ENCODE results near the gene SLC4A2. TPM values are rescaled to one million over a fixed set of nuclear protein-coding genes. Genes with fewer than 3 reads are reported as not detected.
"Not testable (repeated sequence)": the region's sequence is repeated elsewhere in the genome, so short reads cannot be mapped to it uniquely, and the experiment has no call there.

SLC4A2 gene, protein sequence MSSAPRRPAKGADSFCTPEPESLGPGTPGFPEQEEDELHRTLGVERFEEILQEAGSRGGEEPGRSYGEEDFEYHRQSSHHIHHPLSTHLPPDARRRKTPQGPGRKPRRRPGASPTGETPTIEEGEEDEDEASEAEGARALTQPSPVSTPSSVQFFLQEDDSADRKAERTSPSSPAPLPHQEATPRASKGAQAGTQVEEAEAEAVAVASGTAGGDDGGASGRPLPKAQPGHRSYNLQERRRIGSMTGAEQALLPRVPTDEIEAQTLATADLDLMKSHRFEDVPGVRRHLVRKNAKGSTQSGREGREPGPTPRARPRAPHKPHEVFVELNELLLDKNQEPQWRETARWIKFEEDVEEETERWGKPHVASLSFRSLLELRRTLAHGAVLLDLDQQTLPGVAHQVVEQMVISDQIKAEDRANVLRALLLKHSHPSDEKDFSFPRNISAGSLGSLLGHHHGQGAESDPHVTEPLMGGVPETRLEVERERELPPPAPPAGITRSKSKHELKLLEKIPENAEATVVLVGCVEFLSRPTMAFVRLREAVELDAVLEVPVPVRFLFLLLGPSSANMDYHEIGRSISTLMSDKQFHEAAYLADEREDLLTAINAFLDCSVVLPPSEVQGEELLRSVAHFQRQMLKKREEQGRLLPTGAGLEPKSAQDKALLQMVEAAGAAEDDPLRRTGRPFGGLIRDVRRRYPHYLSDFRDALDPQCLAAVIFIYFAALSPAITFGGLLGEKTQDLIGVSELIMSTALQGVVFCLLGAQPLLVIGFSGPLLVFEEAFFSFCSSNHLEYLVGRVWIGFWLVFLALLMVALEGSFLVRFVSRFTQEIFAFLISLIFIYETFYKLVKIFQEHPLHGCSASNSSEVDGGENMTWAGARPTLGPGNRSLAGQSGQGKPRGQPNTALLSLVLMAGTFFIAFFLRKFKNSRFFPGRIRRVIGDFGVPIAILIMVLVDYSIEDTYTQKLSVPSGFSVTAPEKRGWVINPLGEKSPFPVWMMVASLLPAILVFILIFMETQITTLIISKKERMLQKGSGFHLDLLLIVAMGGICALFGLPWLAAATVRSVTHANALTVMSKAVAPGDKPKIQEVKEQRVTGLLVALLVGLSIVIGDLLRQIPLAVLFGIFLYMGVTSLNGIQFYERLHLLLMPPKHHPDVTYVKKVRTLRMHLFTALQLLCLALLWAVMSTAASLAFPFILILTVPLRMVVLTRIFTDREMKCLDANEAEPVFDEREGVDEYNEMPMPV
- total RNA-seq, result 87.5 TPM

DNA sequence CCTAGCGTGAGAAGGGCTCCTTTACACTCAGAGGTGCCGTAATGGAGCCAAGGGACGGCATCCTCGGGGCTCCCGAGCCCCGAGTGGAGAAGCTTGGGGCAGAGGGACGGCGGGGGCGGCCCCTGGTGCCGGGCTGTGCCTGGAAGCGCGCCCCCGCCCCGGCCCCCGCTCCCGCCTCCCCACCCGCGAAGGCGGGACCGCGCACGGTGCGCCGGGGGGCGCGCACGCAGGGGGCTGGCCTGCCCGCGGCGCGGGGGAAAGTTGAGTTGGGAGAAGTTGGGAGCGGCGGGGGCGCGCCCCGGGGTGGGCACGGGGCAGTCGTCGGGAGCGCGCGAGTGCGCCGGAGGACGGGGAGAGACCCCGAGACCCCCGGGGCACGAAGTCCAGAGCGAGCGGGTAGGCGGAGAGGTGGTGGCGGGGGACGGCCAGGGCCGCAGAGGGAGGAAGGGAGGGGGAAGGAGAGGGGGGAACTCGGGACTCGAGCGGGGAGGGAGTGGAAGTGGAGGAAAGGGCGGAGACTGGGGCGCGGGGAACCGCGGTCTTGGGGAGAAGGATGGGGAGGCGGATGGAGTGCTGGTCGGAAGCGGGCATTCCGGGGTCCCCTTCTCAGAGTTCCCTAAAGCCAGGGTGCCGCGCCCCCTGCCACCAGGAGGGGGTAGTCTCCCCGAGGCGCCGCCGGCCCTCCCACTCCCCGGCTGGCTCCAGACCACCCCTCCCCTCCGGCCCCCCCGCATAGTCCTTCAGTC, at the start of gene SLC4A2:
Gene SLC4A2 (plus strand): TSS at position 223 of the 746 bp plus-strand sequence. CDS start 2,399 bp downstream, outside the sequence.
- peak; percentile 62 for ATAC-seq
- intact Hi-C loops (cut with DNase I), result no loop called here
- peak; percentile 90 for DNase-seq (ENCODE audit: low spot score)

DNA sequence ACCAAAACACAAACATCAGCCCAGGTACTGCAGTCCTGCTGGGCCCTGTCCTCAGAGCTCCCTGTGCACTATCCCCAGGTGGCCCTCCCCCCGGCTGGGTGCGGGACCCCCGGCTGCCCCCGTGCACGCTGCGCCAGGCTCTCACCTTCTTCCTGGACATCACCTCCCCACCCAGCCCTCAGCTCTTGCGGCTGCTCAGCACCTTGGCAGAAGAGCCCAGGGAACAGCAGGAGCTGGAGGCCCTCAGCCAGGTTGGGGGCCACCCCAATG, 49.4 kb upstream of the SLC4A2 start:
- intact Hi-C loops (cut with DNase I), result no loop called here
- ATAC-seq (no peak), DNase-seq (ENCODE audit: low spot score) (no peak)

DNA sequence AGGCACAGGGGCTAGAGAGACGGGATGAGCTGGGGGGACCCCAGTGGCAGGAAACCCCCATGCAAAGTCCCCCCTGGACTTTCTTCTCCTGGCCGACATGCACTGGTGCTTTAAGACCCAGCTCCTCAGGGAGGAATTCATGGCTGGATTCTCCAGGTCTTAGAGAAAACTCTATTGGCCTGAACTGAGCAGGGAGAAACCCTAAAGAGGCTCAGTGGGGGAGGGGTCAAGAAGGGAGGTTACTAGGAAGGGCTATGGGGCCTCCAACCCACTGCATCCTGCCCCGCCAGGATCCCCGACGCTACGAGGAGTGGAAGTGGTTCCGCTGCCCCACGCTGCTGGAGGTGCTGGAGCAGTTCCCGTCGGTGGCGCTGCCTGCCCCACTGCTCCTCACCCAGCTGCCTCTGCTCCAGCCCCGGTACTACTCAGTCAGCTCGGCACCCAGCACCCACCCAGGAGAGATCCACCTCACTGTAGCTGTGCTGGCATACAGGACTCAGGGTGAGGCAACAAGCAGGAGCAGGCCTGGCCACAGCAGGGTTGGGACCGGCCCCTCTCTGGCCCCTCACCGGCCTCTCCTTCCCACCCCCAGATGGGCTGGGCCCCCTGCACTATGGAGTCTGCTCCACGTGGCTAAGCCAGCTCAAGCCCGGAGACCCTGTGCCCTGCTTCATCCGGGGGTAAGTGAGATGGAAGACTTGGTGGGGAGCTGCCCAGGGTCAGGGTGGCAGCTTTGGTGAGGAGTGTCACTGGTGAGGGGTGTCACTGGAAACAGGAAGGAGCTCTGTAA, 48.9 kb upstream of the SLC4A2 start:
- DNase-seq (ENCODE audit: low spot score), result no peak

DNA sequence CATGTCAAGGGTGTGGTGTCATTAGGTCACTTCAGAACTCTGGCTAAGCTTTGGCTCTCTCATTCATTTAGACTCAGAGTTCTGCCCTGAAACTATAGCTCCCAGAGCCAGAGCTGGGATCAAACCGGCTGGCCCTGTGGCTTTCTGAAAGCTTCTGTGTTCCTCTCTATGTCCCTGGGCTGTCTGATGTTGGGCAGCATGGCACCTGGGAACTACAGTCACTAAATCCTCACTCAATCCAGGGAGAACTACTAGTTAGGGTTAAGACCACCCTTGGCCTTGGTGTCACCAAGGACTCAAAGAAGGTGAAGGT, 48.3 kb upstream of the SLC4A2 start:
- intact Hi-C loops (cut with DNase I), result no loop called here
- no peak for ATAC-seq

More for the DNA sequence above, 48.9 kb upstream of the SLC4A2 start:
- intact Hi-C loops (cut with DNase I), result no loop called here
- ATAC-seq, result no peak

DNA sequence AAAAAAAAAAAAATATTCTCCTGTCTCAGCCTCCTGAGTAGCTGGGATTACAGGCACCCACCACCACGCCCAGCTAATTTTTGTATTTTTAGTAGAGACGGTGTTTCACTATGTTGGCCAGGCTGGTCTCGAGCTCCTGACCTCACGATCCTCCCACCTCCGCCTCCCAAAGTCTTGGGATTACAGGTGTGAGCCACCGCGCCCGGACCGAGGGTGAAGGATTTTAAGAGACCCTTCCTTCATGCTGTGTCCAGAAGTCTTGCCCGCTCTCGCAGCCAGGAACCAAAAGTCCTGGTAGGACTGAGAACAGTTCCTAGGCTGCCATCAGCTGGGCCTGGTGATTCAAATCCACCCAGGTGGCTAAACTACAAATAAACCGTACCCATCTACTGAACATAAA, 47.8 kb upstream of the SLC4A2 start:
- DNase-seq (ENCODE audit: low spot score); intact Hi-C loops (cut with DNase I); ATAC-seq: not testable (repeated sequence)

More for the DNA sequence above, 48.3 kb upstream of the SLC4A2 start:
- no peak for DNase-seq (ENCODE audit: low spot score)

DNA sequence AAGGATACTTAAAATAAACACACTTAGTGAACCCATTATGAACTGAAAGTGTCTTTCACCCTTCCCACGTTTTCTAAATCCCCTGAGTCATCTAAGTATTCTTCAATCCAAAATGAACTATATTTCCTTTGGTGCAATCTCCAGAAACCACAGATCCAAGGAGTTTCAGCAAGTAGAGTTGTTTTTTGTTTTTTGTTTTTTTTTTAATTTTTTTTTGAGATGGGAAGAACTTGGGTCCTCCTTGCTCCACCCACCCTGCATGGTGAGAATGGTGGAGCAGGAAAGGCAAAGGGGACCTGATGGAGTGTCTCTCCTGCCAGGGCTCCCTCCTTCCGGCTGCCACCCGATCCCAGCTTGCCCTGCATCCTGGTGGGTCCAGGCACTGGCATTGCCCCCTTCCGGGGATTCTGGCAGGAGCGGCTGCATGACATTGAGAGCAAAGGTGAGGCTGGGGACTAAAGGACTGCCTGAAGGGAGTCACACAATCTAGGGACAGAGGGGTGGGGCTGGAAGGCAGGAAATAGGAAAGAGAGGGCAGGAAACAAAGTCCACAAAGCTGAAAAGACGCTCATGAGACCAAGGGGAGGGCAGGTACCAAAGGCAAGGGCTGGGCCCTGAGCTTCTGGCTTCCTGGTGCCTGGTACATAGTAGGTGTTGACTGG, 47.2 kb upstream of the SLC4A2 start:
- intact Hi-C loops (cut with DNase I), result no loop called here
- ATAC-seq (no peak), DNase-seq (ENCODE audit: low spot score) (no peak)

DNA sequence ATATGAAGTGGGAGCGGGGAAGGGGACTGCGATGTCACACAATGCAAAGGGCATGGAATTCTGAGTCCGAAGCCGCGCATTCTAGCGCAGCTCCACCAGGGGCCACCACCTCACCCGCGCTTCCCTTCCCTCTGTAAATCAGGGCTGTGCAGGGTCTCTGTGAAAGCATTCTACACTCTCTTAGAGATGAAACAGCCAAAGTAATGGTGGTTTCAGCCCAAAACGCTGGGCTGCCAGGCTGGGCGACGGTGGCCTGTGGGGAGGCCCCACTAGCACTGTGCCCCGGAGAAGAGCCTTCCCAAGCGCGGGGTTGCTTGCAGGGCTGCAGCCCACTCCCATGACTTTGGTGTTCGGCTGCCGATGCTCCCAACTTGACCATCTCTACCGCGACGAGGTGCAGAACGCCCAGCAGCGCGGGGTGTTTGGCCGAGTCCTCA, 46.5 kb upstream of the SLC4A2 start:
- no peak for DNase-seq (ENCODE audit: low spot score)
- ATAC-seq, result peak; percentile 42
- intact Hi-C loops (cut with DNase I), result no loop called here

DNA sequence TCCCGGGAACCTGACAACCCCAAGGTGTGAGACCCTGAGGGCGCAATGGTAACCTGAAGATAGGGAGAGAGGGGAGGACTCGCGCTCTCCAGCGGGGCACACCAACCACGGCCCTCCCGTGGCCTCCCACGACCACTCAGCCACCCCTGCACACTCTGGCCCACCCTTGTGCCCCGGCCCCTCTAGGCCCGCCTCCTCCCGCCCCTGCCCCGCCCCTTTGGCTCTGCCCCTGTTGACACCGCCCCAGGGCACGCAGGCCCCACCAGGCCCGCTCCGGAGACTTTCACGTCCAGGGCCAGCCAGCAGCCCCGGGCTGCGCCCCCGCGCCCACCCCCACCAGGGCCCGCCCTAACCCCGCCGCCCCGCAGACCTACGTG, 46.0 kb upstream of the SLC4A2 start:
- intact Hi-C loops (cut with DNase I), result no loop called here
- DNase-seq (ENCODE audit: low spot score) (no peak), ATAC-seq (no peak)

DNA sequence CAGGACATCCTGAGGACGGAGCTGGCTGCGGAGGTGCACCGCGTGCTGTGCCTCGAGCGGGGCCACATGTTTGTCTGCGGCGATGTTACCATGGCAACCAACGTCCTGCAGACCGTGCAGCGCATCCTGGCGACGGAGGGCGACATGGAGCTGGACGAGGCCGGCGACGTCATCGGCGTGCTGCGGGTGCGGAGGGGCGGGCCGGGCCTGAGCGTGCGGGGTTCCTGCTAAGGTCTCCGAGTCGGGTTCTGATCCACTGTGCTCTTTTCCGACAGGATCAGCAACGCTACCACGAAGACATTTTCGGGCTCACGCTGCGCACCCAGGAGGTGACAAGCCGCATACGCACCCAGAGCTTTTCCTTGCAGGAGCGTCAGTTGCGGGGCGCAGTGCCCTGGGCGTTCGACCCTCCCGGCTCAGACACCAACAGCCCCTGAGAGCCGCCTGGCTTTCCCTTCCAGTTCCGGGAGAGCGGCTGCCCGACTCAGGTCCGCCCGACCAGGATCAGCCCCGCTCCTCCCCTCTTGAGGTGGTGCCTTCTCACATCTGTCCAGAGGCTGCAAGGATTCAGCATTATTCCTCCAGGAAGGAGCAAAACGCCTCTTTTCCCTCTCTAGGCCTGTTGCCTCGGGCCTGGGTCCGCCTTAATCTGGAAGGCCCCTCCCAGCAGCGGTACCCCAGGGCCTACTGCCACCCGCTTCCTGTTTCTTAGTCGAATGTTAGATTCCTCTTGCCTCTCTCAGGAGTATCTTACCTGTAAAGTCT, 45.5 kb upstream of the SLC4A2 start:
- intact Hi-C loops (cut with DNase I), result no loop called here
- peak; percentile 41 for ATAC-seq

DNA sequence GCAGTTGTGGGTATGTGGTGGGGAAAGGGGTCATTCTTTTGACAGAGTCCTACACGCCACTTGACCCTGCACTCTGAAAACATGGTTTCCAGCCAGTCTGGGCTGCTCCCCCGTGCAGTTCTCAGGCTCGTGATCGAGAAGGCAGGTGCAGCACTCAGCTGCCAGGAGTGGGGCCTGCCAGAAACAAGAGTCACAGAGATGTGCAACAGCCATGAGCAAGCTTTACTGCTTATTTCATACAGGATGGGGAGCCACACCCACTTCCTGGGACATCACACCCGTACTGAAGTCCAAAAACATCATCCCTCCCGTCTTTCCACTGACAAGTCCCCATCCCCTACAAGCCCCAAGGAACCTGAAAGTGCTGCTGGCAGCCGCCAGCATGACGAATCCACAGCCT, 44.4 kb upstream of the SLC4A2 start:
- intact Hi-C loops (cut with DNase I), result no loop called here
- ATAC-seq, result no peak
- DNase-seq (ENCODE audit: low spot score), result no peak

More for the DNA sequence above, 45.5 kb upstream of the SLC4A2 start:
- peak; percentile 76 for DNase-seq (ENCODE audit: low spot score)

DNA sequence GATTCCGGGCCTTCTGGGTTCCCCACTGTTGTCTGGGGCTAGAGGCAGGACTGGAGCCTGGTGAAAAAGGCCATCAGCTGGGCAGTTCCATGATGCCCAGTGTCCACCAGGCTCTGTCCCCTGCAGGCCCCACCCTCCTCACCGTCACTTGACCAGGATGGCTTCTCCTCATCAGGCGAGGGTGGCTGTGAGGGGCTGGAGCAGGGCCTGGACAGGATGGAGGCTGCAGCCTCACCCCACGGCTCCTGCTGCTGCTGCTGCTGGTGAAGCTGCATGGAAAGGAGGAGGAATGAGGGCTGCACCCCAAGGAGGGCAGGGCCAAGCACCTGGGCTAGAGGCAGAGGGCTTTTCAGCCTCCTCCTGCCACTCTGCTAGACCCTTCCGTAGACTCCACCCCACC, 43.4 kb upstream of the SLC4A2 start:
- no peak for DNase-seq (ENCODE audit: low spot score)

DNA sequence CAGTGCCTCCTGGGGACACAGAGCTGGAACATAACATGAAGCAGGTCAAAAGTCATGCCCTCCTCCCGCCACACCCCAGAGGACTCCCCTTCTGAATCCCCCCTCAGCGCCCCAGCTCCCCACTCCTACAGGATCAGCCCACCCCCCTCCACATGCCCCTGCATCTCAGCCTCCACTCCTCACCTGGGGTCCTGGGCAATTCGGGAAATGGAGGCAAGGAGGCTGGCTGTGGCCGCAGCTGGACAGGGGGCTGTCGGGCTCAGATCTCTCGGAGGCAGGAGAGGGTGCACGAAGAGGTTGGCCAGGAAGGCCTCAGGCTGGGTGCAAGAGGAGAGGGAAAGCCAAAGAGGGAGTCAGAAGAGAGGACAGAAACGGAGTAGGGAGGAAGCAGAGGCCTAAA, 42.9 kb upstream of the SLC4A2 start:
- intact Hi-C loops (cut with DNase I), result no loop called here
- ATAC-seq (no peak), DNase-seq (ENCODE audit: low spot score) (no peak)

More for the DNA sequence above, 43.4 kb upstream of the SLC4A2 start:
- no peak for ATAC-seq
- intact Hi-C loops (cut with DNase I), result no loop called here

DNA sequence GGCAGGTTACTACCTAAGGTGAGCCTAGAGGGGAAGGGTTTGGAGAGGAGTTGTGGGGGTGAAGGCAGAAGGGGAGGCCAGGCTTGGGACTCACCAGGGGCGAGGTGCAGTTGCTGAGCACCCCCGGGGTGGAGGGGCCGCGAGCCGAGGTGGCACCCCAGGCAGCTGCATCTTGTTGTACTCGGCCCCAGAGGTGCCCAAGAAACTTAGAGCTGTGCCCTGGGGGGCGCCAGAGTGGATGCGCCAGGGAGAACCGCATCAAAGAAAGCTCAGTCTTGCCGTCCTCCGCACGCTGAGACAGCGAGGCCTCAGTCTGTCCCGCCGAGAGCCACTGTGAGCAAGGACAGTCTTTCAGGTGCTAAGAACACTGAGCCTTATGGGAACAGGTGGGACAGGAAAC, 42.4 kb upstream of the SLC4A2 start:
- ATAC-seq (no peak), DNase-seq (ENCODE audit: low spot score) (no peak)
- intact Hi-C loops (cut with DNase I), result no loop called here

DNA sequence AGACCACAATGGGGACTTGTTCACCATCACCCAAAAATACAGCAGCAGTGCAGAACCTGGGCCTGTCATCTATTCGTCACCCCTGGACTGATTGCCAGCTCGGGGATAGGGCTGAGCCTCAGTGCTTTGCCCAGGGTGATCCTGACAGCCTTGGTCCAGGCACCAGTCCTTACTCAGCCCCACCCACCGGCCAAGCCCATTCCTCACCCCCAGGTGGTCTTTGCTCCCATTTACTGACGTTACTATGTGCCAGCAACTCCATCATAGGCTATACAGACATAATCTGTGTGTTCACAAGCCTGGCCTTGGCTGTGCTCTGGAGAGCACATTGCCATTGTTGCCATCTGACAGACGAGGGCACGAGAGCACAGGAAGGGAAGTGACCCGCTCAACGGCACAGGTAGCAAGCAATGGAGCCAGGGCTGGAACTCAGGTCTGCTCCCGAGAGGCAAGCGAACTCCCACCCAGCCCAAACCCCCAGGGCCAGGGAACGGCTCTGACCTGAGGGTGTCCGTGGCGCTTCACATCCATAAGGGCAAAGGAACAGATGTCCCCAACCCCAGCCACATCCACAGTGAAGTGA, 41.9 kb upstream of the SLC4A2 start:
- DNase-seq (ENCODE audit: low spot score) (no peak), ATAC-seq (no peak)
- intact Hi-C loops (cut with DNase I), result no loop called here

DNA sequence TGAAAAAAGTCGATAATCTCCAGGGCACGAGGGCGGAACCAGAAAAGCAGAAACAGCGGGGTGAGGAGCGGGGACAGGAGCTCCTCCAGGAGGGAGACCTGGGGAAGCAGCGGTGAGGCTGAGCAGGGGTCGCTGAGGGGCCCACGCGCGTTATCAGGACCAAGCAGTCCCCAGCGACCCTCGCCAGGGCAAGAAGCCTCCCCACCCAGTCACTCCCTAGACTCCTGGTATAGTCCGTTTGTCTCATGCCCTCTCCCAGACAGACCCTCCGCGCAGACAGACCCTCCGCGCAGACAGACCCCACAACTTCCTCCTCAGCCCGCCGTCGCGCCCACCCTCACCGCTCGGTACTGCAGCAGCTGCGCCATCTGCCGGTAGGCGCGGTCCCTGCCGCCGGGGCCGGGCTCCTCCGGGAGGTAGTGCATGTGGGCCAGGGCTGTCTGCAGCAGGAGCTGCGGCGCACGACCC, 41.4 kb upstream of the SLC4A2 start:
- peak; percentile 84 for DNase-seq (ENCODE audit: low spot score)
- ATAC-seq, result peak; percentile 68
- intact Hi-C loops (cut with DNase I), result no loop called here

DNA sequence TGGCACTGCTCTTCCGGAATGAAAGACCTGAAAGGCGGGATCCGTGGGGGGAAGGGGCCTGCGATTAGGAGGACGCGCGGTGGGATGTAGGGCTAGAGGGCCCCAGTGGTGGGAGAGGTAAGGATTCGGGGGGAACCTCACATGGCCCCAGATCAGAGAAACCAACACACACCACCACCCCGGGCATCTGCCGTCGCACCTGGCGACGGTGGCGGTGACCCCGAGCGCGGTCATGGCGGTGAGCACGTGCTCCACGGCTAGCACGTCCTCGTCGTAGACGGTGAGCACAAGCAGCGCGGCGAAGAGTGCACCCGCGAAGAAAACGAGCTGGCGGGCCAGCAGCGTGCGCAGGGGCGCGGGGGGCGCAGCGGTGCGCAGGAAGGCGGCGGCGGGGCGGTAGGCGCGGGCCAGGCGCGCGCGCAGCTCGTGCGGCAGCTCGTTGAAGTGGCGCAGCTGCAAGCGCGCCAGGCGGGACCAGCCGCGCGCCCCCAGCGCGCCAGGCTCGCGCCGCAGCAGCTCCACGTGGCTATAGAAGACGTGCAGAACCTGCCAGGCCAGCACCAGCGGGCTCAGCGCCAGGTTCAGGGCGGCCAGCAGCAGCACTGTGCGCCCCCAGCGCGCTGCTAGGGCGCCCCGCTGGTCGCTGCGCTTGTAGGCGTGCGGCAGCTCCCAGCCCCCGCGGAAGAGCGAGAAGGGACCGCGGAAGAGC, 40.8 kb upstream of the SLC4A2 start:
- DNase-seq (ENCODE audit: low spot score) (no peak), ATAC-seq (no peak)
- intact Hi-C loops (cut with DNase I), result no loop called here
